SK-N-SH treated with all-trans-retinoic acid at 6 μM for 48 hours (cell line): ENCODE results near the gene NPC1L1.

Experiments used
- GLIS3 ChIP-seq: fragments of 250-450 bp; sonication (Bioruptor Pico); IDR thresholded peaks from 2 replicates; pipeline ENCODE4 v1.5.0; 2020; ENCODE audit warnings: mild to moderate bottlenecking, moderate library complexity
- ISL1 ChIP-seq: fragments of 250-450 bp; sonication (Bioruptor Pico); IDR thresholded peaks from 2 replicates; pipeline ENCODE4 v2.1.2; 2022; ENCODE audit warnings: mild to moderate bottlenecking, moderate library complexity
- PATZ1 ChIP-seq: fragments of 250-450 bp; sonication (Bioruptor Pico); IDR thresholded peaks from 2 replicates; pipeline ENCODE4 v1.8.0; 2020; ENCODE audit warnings: mild to moderate bottlenecking, moderate library complexity, borderline replicate concordance
- PPARA ChIP-seq: fragments of 250-450 bp; sonication (Bioruptor Pico); IDR thresholded peaks from 2 replicates; pipeline ENCODE4 v1.5.0; 2020; ENCODE audit warnings: mild to moderate bottlenecking, borderline replicate concordance
- TCF4 ChIP-seq: fragments of 250-450 bp; sonication (Bioruptor Pico); IDR thresholded peaks from 2 replicates; pipeline ENCODE4 v1.8.0; 2021; ENCODE audit warnings: mild to moderate bottlenecking, moderate library complexity, borderline replicate concordance
- ZFP3 ChIP-seq: fragments of 250-450 bp; sonication (Bioruptor Pico); IDR thresholded peaks from 2 replicates; pipeline ENCODE4 v1.5.0; 2020; ENCODE audit warnings: mild to moderate bottlenecking, moderate library complexity
- ZFP30 ChIP-seq: fragments of 450-650 bp; formaldehyde crosslinking; IDR thresholded peaks from 2 replicates; pipeline ENCODE4 v1.5.0; 2022; ENCODE audit warnings: mild to moderate bottlenecking, moderate library complexity

GRCh38 chr7:44572771-44573170 lies 31.6 kb upstream of the NPC1L1 start:
- no peak for TF ChIP-seq PPARA
- TF ChIP-seq ZFP30 (CRISPR knock-in tag), result no peak
- TF ChIP-seq PATZ1, result no peak
- TF ChIP-seq TCF4 (CRISPR knock-in tag), result no peak
- TF ChIP-seq ISL1 (CRISPR knock-in tag), result no peak
- no peak for TF ChIP-seq ZFP3 (CRISPR knock-in tag)
- no peak for TF ChIP-seq GLIS3 (CRISPR knock-in tag)
